IPS-18a (cell line): ENCODE results near the gene C9orf50.
"Not testable (repeated sequence)": the region's sequence is repeated elsewhere in the genome, so short reads cannot be mapped to it uniquely, and the experiment has no call there.

Experiments used
- H3K27ac ChIP-seq: one replicate; pipeline ENCODE4 v1.5.1; 2013; ENCODE audit warnings: low read length
- H3K27me3 ChIP-seq: one replicate; pipeline ENCODE4 v1.6.1; 2013; ENCODE audit warnings: mild to moderate bottlenecking, low read length; ENCODE audit not compliant: control insufficient read depth, insufficient read depth
- H3K36me3 ChIP-seq: one replicate; pipeline ENCODE4 v1.6.1; 2013; ENCODE audit warnings: low read depth, low read length; ENCODE audit not compliant: control insufficient read depth
- H3K4me1 ChIP-seq: one replicate; pipeline ENCODE4 v1.6.1; 2013; ENCODE audit warnings: low read depth, low read length; ENCODE audit not compliant: control insufficient read depth
- H3K4me3 ChIP-seq: one replicate; pipeline ENCODE4 v1.5.1; 2013; ENCODE audit warnings: low read length
- H3K9ac ChIP-seq: one replicate; pipeline ENCODE4 v1.6.1; 2013; ENCODE audit warnings: mild to moderate bottlenecking, low read length, moderate library complexity
- H3K9me3 ChIP-seq: one replicate; pipeline ENCODE4 v1.6.1; 2013; ENCODE audit warnings: low read depth, low read length; ENCODE audit not compliant: control insufficient read depth

The C9orf50 gene

GRCh38 chr9:129620669-129621295 is at the start of gene C9orf50:
Gene C9orf50, minus strand, starts transcription at chr9:129621101. Its CDS starts 527 bp downstream, at chr9:129620574.
- Histone ChIP-seq H3K27ac (no peak within 1 kb of the TSS), H3K9ac (no peak within 1 kb of the TSS), H3K4me3 (peak within 1 kb of the TSS; percentile 48), H3K36me3 (no peaks in the 10 kb centered on the region), H3K4me1 (no peaks in the 10 kb centered on the region), H3K9me3 (no peaks in the 10 kb centered on the region), H3K27me3 (peaks cover 35% of the 10 kb centered on the region)

- Histone ChIP-seq H3K4me3 (no peak overlapping the region), H3K9me3 (no peaks in the 10 kb centered on the region), H3K4me1 (no peaks in the 10 kb centered on the region), H3K36me3 (no peaks in the 10 kb centered on the region), H3K27ac (no peak overlapping the region), H3K9ac (no peak overlapping the region), H3K27me3 (peaks cover 12% of the 10 kb centered on the region)
These were observed 49.0 kb upstream of the C9orf50 start for GRCh38 chr9:129669946-129670345.

- H3K9ac ChIP-seq: no peak overlapping the region
These were observed 48.3 kb upstream of the C9orf50 start for GRCh38 chr9:129669141-129669718.

GRCh38 chr9:129667850-129668249 is 46.9 kb upstream of the C9orf50 start:
- H3K4me1 ChIP-seq: no peaks in the 10 kb centered on the region
- no peaks in the 10 kb centered on the region for H3K9me3 ChIP-seq
- no peak overlapping the region for H3K9ac ChIP-seq
- peaks cover 32% of the 10 kb centered on the region for H3K27me3 ChIP-seq
- H3K27ac ChIP-seq: no peak overlapping the region
- H3K4me3 ChIP-seq: no peak overlapping the region
- no peaks in the 10 kb centered on the region for H3K36me3 ChIP-seq

More at GRCh38 chr9:129669141-129669718, 48.3 kb upstream of the C9orf50 start:
- Histone ChIP-seq H3K36me3 (no peaks in the 10 kb centered on the region), H3K9me3 (no peaks in the 10 kb centered on the region), H3K27me3 (peaks cover 19% of the 10 kb centered on the region), H3K27ac (no peak overlapping the region), H3K4me3 (no peak overlapping the region), H3K4me1 (no peaks in the 10 kb centered on the region)

- Histone ChIP-seq H3K27me3 (peaks cover 36% of the 10 kb centered on the region), H3K9ac (no peak overlapping the region), H3K36me3 (no peaks in the 10 kb centered on the region), H3K4me1 (no peaks in the 10 kb centered on the region), H3K9me3 (no peaks in the 10 kb centered on the region), H3K4me3 (no peak overlapping the region), H3K27ac (no peak overlapping the region)
These were observed 46.5 kb upstream of the C9orf50 start for GRCh38 chr9:129667378-129667777.

GRCh38 chr9:129666575-129666974 is 45.7 kb upstream of the C9orf50 start:
- H3K27me3 ChIP-seq: peaks cover 37% of the 10 kb centered on the region
- no peaks in the 10 kb centered on the region for H3K4me1 ChIP-seq
- H3K36me3 ChIP-seq: no peaks in the 10 kb centered on the region
- H3K9me3 ChIP-seq: no peaks in the 10 kb centered on the region
- H3K4me3 ChIP-seq: no peak overlapping the region
- no peak overlapping the region for H3K9ac ChIP-seq
- H3K27ac ChIP-seq: no peak overlapping the region

- H3K36me3 ChIP-seq: no peaks in the 10 kb centered on the region
- H3K9ac ChIP-seq: no peak overlapping the region
- no peak overlapping the region for H3K27ac ChIP-seq
- H3K4me3 ChIP-seq: peak overlapping the region; percentile 50
- peaks cover 37% of the 10 kb centered on the region for H3K27me3 ChIP-seq
- no peaks in the 10 kb centered on the region for H3K4me1 ChIP-seq
- no peaks in the 10 kb centered on the region for H3K9me3 ChIP-seq
These were observed 45.1 kb upstream of the C9orf50 start for GRCh38 chr9:129665814-129666520.

GRCh38 chr9:129665389-129665775 is 44.5 kb upstream of the C9orf50 start, which contains the start of gene PRRX2:
Gene PRRX2, plus strand, starts transcription at chr9:129665647. Its CDS starts 221 bp downstream, at chr9:129665868.
- Histone ChIP-seq H3K27me3 (peaks cover 37% of the 10 kb centered on the region), H3K9me3 (no peaks in the 10 kb centered on the region), H3K4me1 (no peaks in the 10 kb centered on the region), H3K27ac (no peak within 1 kb of the TSS), H3K4me3 (peak within 1 kb of the TSS; percentile 50), H3K9ac (no peak within 1 kb of the TSS), H3K36me3 (no peaks in the 10 kb centered on the region)

- Histone ChIP-seq H3K4me1 (no peaks in the 10 kb centered on the region), H3K36me3 (no peaks in the 10 kb centered on the region), H3K9me3 (no peaks in the 10 kb centered on the region), H3K4me3 (peak overlapping the region; percentile 50), H3K27me3 (peaks cover 37% of the 10 kb centered on the region), H3K27ac (no peak overlapping the region), H3K9ac (no peak overlapping the region)
These were observed 44.0 kb upstream of the C9orf50 start for GRCh38 chr9:129664746-129665388.

GRCh38 chr9:129662239-129662638 is 41.3 kb upstream of the C9orf50 start:
- H3K4me3 ChIP-seq, H3K9ac ChIP-seq, H3K36me3 ChIP-seq, H3K27ac ChIP-seq, H3K4me1 ChIP-seq, H3K9me3 ChIP-seq: not testable (repeated sequence)
- H3K27me3 ChIP-seq: peaks cover 35% of the 10 kb centered on the region

- Histone ChIP-seq H3K4me3 (no peak overlapping the region), H3K4me1 (no peaks in the 10 kb centered on the region), H3K36me3 (no peaks in the 10 kb centered on the region), H3K27me3 (peaks cover 31% of the 10 kb centered on the region), H3K27ac (no peak overlapping the region), H3K9me3 (no peaks in the 10 kb centered on the region), H3K9ac (no peak overlapping the region)
These were observed 40.1 kb upstream of the C9orf50 start for GRCh38 chr9:129661029-129661428.
